Activated naive CD4-positive, alpha-beta T cell treated with Interleukin-2 at 50 U/mL for 16 hours (primary cell): ENCODE measurements around the gene PLCH1.

Experiments used
- DNase-seq: peaks from one replicate; pipeline ENCODE4 v3.0.0-alpha.2; 2020

Gene PLCH1

DNA sequence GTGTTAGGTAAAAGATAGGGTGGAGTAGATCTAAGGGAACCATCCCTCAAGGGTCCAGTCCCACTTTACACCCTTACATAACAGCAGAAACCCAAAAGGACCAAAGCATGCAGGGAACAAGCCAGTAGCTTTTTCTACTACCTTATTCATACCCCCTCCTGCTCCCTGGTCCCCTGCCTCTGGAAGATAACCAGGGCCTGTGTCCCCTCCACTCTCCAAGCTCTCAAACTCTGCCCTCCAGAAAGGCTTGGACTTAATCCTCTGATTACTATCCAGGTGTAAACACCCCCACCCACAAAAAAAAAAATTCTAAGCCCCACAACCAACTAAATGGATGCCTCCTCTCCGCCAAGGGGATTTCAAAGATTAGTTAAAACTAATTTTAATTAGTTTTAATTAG, 417.4 kb downstream of the PLCH1 start:
- DNase-seq: no peak

DNA sequence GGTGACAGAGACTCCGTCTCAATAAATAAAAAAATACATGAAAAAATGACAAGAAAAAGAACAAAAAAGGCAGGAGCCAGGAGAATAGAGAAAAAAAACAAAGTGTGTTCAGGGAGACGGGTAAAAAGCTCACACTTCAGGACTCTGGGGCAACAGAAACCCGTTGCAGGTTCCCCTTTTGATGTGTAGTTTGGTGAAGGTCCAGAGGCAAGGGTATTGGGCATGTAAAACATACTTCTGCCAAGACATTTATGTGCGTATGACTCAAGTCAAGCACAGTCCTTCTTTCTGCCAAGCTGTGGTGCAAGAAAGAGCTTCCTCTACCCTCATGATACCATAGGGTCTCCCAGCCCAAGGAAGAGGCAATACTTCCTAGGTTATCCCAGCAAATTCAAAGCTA, 418.0 kb downstream of the PLCH1 start:
- no peak for DNase-seq

DNA sequence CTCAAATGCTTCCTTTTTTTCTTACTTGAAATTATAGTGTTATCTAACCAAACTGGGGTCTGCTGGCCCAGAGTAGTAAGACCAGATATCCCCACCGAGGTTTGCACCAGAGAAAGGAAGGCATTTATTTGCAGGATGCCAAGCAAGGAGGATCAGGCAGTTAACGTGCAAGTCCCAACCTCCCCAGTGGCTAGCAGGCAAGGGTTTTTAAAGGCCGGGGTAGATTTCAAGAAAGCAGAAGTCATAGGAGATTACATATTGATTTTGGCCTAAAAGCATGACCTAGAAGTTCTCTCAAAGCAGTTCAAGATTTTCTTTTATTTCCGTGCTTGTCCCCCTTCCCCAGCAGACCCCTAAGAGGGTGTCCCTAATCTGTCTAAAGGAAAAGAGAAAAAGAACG, 418.6 kb downstream of the PLCH1 start:
- DNase-seq: no peak
